ENCODE data around the gene SP6.

The SP6 gene

GRCh38 chr17:47879776-47880454 is 29.0 kb upstream of the SP6 start:
- DNase-seq (ENCODE audit: low spot score): no peak

GRCh38 chr17:47879028-47879585 is 28.1 kb upstream of the SP6 start:
- DNase-seq (ENCODE audit: low spot score): no peak

DNA sequence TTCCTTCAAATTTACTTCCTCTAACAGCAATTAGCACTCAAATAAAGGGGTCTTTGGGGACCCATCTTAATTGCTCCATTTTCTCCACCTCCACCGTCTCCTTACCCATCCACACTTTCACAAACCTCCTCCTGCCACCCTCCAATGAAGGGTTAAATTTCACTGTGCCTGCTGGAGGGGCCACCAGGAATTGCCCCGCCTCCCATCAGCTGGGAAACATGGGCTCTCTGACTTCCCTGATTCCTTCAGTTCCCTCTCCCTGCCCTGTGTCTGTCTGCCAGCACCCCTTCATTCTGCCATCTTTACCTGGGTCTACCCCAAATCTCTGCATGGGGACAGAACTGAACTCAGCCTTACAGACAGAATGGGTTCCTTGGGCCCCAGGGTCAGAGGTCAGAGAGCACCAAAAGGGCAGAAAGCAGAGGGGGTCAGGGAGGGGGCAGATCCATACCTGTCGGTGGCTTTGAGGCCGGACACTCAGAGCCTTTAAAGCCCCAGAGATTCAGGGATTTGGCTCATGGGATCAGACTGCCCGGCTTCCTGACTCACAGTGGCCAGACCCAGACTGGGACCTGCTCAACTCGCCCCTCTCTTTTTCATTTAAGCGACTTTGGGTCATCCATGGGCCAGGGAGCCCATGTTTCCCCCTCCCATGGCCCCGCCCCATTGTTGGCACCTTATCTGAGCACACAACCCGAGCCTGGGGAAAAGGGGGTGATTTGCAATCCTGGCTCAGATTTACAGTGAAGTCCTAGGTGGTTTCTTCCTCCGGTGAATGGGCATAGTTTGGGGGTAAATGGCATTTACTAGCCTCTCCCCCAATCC is 27.5 kb upstream of the SP6 start:
- no peak for DNase-seq (ENCODE audit: low spot score)

- no peak for DNase-seq (ENCODE audit: low spot score)
Measured at GRCh38 chr17:47877368-47878034, 26.5 kb upstream of the SP6 start.

- no peak for DNase-seq (ENCODE audit: low spot score)
Measured at GRCh38 chr17:47875011-47875985, 24.3 kb upstream of the SP6 start.

DNA sequence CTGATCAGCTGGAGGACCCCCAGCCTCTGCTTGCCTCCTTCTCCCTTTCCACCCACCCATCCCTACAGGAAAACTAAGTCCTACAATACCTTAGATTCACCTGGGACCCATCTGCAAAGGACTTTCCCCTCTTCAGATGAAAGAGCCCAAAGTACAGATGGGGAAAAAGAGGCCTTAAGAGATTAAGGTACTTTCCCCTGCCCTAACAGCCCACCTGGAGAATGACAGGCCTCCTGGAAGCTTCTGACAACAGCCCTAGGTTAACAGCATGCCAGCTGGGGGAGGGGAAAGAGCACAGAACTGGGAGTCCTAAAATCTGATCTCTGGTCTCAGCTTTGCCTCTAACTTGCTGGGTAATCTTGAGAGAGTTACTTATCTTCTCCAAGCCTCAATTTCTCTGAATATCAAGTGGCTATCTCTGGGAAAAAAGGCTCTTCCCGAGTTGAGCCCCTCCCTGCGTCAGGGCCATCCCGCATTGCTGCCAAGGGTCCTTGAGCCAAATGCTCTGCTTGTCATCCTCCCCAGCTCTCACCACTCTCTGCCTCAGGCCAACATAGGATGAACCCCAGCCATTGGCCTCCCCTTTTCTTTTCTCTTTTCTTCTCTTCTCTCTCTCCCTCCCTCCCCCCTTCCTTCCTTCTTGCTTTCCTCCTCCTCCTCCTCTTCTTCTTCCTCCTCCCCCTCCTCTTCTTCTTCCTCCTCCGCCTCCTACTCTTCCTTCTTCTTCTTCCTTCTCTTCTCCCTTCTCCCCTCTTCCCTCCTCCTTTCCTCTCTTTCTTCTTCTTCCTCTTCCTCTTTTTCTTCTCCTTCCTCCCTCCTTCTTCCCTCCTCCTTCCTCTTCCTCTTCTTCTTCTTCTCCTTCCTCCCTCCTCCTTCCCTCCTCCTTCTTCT is 22.5 kb upstream of the SP6 start:
- DNase-seq (ENCODE audit: low spot score): no peak

DNA sequence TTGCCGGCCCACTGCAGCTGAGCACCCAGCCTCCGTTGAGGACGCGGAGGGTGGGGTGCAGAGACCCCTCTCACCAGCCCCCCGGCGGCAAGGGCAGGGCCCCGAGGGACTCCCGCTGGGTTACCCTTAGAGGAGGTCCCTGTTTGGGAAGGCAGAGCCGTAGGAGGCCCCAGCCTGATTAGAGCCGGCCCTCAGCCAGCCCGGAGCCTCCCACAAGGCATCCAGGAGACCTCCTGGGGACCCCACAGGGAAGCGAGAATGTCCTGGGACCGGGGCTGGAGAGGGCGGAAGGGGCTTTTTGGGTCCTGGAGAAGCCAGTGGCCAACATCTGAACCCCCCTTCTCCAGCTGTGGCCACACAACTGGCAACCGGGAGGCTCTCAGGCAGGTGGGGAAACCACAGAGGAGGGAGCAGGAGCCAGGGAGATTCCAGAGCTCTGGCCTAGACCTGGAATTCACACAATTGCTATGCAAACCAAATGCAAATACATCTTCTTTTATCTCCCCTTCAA is 21.7 kb upstream of the SP6 start:
- no peak for DNase-seq (ENCODE audit: low spot score)

DNA sequence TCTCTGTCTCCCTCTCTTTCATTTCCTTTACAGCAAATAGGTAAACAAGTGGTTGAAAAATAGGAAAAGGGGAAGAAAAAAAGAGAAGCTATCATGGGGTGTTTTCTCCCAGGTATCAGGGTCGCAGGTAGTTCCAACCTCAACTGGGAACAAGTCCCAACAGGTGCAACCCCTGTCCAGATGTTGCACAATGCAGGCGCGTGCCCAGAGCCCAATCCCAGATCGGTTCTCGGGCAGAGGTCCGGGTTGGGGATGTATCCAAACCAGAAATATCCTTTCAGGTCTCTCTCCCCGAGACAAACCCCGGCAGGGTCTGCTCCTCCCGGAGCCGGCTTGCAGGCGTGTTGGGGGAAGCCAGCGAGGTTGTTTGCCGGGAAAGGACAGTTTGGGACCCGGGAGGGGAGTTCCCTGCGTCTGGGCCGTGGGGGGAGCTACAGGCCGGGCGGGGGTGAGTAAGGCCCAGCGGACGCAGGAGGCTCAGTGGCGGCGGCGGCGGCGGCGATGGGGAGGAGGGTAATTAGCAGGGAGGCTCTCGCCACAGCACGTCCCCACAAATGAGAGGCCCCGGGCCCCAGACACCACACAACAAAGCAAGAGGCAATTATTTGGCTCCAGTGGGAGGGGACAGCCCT is 21.2 kb upstream of the SP6 start:
- DNase-seq (ENCODE audit: low spot score): no peak

DNA sequence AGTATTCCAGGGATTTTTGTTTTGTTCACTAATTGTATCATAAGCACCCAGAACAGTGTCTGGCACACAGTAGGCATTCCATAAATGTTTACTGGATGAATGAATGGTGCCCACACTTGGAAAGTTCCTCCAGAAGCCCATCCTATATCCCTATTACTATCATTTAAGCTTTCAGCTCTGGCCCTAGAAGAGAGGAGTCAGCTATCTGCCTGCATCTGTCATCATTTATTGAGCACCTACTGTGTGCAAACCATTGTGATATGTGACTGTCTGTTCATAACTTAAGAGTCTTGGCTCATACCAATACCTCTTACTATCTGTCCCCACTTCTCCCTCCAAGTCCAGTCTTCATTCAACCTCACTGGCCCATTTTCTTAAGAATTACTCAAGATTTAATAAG is 20.1 kb upstream of the SP6 start:
- DNase-seq (ENCODE audit: low spot score): no peak

GRCh38 chr17:47870056-47870455 is 19.1 kb upstream of the SP6 start:
- no peak for DNase-seq (ENCODE audit: low spot score)

DNA sequence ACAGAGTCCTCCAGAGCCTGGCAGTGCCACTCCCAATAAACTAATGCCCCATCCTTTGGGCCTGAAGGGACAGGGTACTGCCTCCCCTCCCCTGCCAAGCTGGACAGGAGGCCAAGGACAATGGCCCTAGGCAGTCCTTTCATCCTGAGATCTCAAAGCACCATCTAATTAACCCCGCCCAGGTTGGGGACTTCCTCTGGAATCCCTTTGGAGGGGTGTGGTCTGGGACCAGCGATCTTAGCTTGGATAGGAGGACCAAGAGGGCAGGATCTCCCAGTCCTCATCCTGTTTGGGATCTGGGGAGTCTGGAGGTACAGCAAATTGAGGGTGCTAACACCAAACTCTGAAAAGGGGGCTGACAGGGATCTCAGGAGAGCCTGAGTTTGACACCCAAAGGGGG is 18.2 kb upstream of the SP6 start:
- no peak for DNase-seq (ENCODE audit: low spot score)

- DNase-seq (ENCODE audit: low spot score): no peak
Measured at GRCh38 chr17:47867813-47868533, 17.0 kb upstream of the SP6 start.

DNA sequence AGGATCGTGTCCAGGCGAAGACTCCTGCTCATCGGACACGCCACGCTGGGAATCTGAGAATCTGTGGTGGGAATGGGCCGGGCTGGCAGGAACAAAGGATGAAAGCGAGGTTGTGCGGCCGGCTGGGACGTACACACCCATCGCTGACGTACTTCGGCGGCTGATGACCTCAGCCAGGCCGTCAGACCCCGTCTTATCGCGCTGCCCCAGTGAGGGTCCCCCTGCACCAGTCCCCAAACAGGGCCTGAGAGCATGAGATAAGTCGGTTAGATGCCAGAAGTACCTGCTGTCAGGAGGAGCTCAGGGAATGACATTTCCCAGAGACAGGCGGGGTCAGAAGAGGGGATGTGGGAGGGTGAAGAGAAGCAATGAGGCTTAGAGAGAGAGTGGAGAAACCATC is 16.0 kb upstream of the SP6 start:
- no peak for DNase-seq (ENCODE audit: low spot score)

- DNase-seq (ENCODE audit: low spot score): no peak
Measured at GRCh38 chr17:47864791-47865216, 13.8 kb upstream of the SP6 start.

- DNase-seq (ENCODE audit: low spot score): no peak
Measured at GRCh38 chr17:47862621-47863440, 11.9 kb upstream of the SP6 start.

GRCh38 chr17:47860386-47860785 is 9.4 kb upstream of the SP6 start:
- no peak for DNase-seq (ENCODE audit: low spot score)

GRCh38 chr17:47857551-47858455 is 6.8 kb upstream of the SP6 start:
- DNase-seq (ENCODE audit: low spot score): no peak

All from CD4-positive, alpha-beta T cell treated with Interleukin-2 at 100 ng/mL for 4 hours (primary cell).